ENCODE data around the gene DNAJC1.

GRCh38 chr10:21891439-21891838, 112.1 kb downstream of the DNAJC1 start:
- TF ChIP-seq CTCF (IDR thresholded peaks at IDR 0.05) = no peak
- no peak for TF ChIP-seq POLR2AphosphoS5 (IDR thresholded peaks at IDR 0.05)
